PC-3 (cell line): ENCODE measurements around the gene RNF167.

ENCODE experiments used
- CTCF ChIP-seq: fragments of 300-600 bp; sonication (generic); conservative IDR thresholded peaks from 2 replicates; pipeline ENCODE4 v1.5.1; 2017; ENCODE audit warnings: antibody characterized with exemption, low read depth, mild to moderate bottlenecking, low read length
- EZH2 ChIP-seq: fragments of 300-600 bp; sonication (generic); IDR thresholded peaks from one replicate; pipeline ENCODE4 v1.6.1; 2017; ENCODE audit warnings: antibody characterized with exemption, mild to moderate bottlenecking, low read length; ENCODE audit not compliant: unreplicated experiment
- EZH2phosphoT487 ChIP-seq: fragments of 300-600 bp; sonication (generic); IDR thresholded peaks from 2 replicates; pipeline ENCODE4 v1.6.1; 2018; ENCODE audit warnings: mild to moderate bottlenecking, antibody characterized with exemption, low read length, borderline replicate concordance

DNA sequence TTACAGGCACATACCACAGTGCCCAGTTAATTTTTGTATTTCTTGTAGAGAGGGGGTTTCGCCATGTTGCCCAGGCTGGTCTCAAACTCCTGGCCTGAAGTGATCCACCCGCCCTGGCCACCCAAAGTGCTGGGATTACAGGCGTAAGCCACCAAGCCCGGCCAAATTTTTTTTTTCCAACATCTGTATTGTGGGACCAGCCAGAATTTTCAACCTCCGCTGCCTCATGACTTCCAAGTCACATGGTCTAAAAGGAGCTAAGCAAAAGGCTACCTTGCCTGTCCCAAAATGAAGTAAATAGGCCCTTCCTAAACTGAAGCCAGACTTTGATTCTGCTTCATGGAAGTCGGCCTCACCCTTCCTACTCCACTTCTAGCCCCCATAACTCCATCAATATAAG, 31.8 kb downstream of the RNF167 start:
- TF ChIP-seq CTCF (no peak), EZH2phosphoT487 (no peak), EZH2 (no peak)
